Fibroblast of gingiva (primary cell): ENCODE measurements around the gene CLDN24.

Experiments used
- DNase-seq: peaks from one replicate; pipeline ENCODE4 v3.0.0-alpha.2; 2011; ENCODE audit warnings: low read depth

The CLDN24 gene

DNA sequence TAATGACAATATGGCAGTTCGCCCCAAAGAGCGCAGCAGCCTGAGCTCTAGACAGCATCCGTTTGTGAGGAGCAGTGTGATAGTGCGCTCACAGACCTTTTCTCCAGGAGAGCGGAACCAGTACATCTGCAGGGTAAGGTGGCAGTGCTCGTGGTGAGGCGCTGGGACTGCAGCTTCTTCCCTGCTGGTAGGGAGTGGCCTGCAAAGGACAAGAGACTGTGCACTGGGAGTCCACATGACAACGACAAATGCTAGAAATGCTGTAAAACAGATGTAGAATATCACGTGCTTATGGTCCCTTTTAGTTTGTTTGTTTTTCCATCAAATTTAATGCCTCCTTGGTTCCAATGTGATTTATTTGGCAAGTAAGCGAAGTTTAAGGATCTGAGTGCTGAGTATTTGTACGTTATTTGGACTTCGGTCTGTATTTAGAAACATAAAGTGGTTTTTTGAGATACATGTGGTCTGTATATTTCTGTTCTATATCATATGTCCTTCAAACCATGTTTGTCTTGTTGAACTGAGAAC lies 37.9 kb downstream of the CLDN24 start:
- peak; percentile 3 for DNase-seq

DNA sequence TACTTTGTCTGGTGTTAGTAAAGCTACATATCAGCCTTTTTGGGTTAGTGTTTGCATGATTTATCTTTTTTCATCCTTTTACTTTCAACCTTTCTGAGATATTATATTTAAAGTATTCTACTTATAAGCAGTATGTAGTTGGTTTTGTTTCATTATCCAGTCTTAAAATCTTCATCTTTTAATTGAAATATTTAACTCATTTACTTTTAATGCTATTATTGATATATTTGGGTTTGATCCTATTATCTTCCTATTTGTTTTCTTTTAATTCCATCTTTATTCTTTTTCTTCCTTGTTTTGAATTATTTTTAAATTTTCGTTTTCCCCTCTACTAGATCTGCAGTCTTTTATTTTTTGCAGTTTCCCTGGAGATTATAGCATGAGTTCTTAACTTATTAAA lies 46.1 kb downstream of the CLDN24 start:
- no peak for DNase-seq

DNA sequence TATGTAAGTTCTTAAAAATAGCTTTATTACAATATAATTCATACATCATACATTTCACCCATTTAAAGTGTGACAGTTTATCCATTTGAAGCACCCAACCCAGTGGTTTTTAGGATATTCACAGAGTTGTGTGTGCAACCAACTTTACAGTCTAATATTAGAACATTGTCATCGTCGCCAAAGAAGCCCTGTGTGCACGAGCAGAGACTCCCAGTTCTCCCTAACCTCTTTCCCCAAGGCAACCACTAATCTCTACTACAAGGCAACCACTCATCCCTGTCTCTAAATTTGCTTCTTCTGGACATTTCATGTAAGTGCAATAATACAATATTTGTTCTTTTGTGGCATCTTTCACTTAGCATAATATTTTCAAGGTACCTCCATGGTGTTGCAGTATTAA lies 49.8 kb downstream of the CLDN24 start:
- no peak for DNase-seq
